ENCODE results near the gene SYNGAP1.

- TF ChIP-seq CTCF (IDR thresholded peaks at IDR 0.05) (no peak), ZFX (IDR thresholded peaks at IDR 0.05; ENCODE audit: borderline replicate concordance) (no peak)
Observed at GRCh38 chr6:33459226-33459625, 39.4 kb downstream of the SYNGAP1 start.

Measured in 22Rv1 (cell line).